ENCODE results near the gene PDE6G.

DNA sequence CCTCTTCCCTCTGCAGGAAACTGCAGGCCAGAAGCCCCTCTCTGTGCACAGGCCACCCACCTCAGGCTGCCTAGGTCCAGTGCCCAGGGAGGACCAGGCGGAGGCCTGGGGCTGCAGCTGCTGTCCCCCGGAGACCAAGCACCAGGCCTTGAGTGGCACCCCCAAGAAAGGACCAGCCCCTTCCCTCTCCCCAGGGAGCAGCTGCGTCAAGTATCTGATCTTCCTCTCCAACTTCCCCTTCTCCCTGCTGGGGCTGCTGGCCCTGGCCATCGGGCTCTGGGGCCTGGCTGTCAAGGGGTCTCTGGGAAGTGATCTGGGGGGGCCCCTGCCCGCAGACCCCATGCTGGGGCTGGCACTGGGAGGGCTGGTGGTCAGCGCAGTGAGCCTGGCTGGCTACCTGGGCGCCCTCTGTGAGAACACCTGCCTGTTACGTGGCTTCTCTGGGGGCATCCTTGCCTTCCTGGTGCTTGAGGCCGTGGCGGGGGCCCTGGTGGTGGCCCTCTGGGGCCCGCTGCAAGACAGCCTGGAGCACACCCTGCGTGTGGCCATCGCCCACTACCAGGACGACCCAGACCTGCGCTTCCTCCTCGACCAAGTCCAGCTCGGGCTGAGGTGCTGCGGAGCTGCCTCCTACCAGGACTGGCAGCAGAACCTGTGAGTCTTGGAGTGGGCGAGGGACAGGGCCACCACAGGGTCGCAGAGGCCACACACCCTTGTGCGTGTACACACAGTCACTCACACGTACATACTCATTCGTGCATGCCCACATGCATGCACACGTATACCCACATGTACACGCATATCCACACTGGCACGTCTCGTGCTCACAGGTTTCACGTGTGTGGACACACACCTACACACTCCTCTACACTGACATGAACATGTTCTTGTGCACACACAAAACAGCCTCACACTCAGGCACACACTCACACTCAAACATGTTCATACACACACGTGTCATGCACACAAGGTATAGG, 11.1 kb downstream of the PDE6G start:
- no peak for TF ChIP-seq SP1 (IDR thresholded peaks at IDR 0.05)
- TF ChIP-seq, protein P1, sequence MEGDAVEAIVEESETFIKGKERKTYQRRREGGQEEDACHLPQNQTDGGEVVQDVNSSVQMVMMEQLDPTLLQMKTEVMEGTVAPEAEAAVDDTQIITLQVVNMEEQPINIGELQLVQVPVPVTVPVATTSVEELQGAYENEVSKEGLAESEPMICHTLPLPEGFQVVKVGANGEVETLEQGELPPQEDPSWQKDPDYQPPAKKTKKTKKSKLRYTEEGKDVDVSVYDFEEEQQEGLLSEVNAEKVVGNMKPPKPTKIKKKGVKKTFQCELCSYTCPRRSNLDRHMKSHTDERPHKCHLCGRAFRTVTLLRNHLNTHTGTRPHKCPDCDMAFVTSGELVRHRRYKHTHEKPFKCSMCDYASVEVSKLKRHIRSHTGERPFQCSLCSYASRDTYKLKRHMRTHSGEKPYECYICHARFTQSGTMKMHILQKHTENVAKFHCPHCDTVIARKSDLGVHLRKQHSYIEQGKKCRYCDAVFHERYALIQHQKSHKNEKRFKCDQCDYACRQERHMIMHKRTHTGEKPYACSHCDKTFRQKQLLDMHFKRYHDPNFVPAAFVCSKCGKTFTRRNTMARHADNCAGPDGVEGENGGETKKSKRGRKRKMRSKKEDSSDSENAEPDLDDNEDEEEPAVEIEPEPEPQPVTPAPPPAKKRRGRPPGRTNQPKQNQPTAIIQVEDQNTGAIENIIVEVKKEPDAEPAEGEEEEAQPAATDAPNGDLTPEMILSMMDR (IDR thresholded peaks at IDR 0.05; ENCODE audit: low read depth, low read length, missing input control) = no peak
- TF ChIP-seq JUND (IDR thresholded peaks at IDR 0.05) = no peak
